Fibroblast of pulmonary artery (primary cell): ENCODE measurements around the gene SLC35F3.

Experiments used
- DNase-seq: peaks from one replicate; pipeline ENCODE4 v3.0.0-alpha.2; 2010; ENCODE audit warnings: low read depth
- H3K4me3 ChIP-seq: replicated peaks from 2 replicates; pipeline ENCODE4 v1.5.1; 2011; ENCODE audit warnings: low read depth, mild to moderate bottlenecking, control low read depth, low read length, moderate library complexity
- CTCF ChIP-seq: IDR thresholded peaks from 2 replicates; pipeline ENCODE4 v1.5.1; 2011; ENCODE audit warnings: mild to moderate bottlenecking, control low read depth, low read length, inconsistent platforms; ENCODE audit errors: missing control alignments

The SLC35F3 gene

GRCh38 chr1:234326497-234327366 is 422.3 kb downstream of the SLC35F3 start:
- TF ChIP-seq CTCF = peak; percentile 79
- peak overlapping the region; percentile 49 for H3K4me3 ChIP-seq

GRCh38 chr1:234327577-234328164 is 423.2 kb downstream of the SLC35F3 start:
- no peak overlapping the region for H3K4me3 ChIP-seq
- no peak for TF ChIP-seq CTCF
- DNase-seq = no peak

More at GRCh38 chr1:234326497-234327366, 422.3 kb downstream of the SLC35F3 start:
- DNase-seq = peak; percentile 56

- no peak for DNase-seq
- TF ChIP-seq CTCF = no peak
- H3K4me3 ChIP-seq = no peak overlapping the region
Observed at GRCh38 chr1:234330843-234331215, 426.4 kb downstream of the SLC35F3 start.

GRCh38 chr1:234331507-234331906 is 427.0 kb downstream of the SLC35F3 start:
- DNase-seq = peak; percentile 37
- H3K4me3 ChIP-seq = no peak overlapping the region
- TF ChIP-seq CTCF = no peak

GRCh38 chr1:234336359-234336758 is 431.9 kb downstream of the SLC35F3 start:
- no peak for TF ChIP-seq CTCF

GRCh38 chr1:234337233-234337632 is 432.8 kb downstream of the SLC35F3 start:
- DNase-seq = no peak
- no peak for TF ChIP-seq CTCF
- no peak overlapping the region for H3K4me3 ChIP-seq

More at GRCh38 chr1:234336359-234336758, 431.9 kb downstream of the SLC35F3 start:
- no peak overlapping the region for H3K4me3 ChIP-seq
- no peak for DNase-seq
